Neural progenitor cell (in vitro differentiated cells): ENCODE results near the gene RMND5A.
A peak's percentile ranks its signal among the peaks of the same experiment; 100 is the strongest.

Source experiments
- EZH2 ChIP-seq: fragments of 200-600 bp; sonication (generic); IDR thresholded peaks from 2 replicates; pipeline ENCODE4 v1.6.1; 2017; ENCODE audit warnings: antibody characterized with exemption, mild to moderate bottlenecking, moderate library complexity
- TF ChIP-seq, protein P1 (sequence below): fragments of 200-600 bp; sonication (generic); IDR thresholded peaks from 2 replicates; pipeline ENCODE4 v1.5.1; 2017; ENCODE audit warnings: antibody characterized with exemption, mild to moderate bottlenecking

DNA sequence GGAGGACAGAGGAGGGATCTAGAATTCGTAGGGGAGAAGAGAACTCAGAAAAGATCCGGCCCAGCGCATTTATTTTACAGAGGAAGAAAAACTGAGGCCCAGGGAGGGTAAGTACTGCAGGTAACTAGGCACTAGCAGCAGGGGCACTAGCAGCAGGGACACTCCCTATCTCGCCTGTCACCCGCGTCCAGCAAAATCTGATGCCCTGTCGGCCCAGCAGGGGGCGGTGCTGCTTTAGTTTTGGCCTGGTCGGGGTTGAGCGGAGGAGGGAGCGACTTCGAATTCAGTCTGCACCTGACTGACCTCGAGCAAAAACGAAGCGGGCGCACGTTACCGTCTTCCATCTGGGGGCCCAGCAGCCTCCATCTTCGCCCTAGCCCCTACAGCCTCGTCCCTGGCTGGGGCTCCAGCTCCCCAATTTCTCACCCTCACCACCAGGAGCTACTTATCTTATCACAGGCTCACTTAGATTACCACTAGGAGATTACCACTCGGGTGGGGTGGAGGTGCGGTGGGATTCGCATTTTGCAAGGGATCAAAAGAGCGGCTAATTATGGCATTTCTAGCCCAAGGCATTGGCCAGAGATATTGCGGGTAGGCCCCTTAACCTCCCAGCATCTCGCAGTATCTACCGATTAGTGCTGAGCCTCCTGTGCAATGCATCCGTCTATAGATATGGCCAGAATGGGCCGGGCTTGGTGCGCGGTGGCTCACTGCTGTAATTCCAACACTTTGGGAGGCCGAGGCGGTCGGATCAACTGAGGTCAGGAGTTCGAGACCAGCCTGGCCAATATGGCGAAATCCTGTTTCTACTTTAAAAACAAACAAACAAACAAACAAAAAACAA lies 88.4 kb downstream of the RMND5A start:
- TF ChIP-seq, protein P1, sequence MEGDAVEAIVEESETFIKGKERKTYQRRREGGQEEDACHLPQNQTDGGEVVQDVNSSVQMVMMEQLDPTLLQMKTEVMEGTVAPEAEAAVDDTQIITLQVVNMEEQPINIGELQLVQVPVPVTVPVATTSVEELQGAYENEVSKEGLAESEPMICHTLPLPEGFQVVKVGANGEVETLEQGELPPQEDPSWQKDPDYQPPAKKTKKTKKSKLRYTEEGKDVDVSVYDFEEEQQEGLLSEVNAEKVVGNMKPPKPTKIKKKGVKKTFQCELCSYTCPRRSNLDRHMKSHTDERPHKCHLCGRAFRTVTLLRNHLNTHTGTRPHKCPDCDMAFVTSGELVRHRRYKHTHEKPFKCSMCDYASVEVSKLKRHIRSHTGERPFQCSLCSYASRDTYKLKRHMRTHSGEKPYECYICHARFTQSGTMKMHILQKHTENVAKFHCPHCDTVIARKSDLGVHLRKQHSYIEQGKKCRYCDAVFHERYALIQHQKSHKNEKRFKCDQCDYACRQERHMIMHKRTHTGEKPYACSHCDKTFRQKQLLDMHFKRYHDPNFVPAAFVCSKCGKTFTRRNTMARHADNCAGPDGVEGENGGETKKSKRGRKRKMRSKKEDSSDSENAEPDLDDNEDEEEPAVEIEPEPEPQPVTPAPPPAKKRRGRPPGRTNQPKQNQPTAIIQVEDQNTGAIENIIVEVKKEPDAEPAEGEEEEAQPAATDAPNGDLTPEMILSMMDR, result peak; percentile 89
- no peak for TF ChIP-seq EZH2
